OCI-LY3 (cell line): ENCODE data around the gene RSPO3.
A peak's percentile ranks its signal among the peaks of the same experiment; 100 is the strongest.

Experiments used
- H2AFZ ChIP-seq: fragments of 200-600, 300-600 bp; shearing (Covaris generic); 2 replicates; pipeline ENCODE4 v1.6.0; 2014; ENCODE audit warnings: antibody characterized with exemption, low read depth, low read length
- H3K27ac ChIP-seq: fragments of 200-600, 300-600 bp; sonication (generic); 2 replicates; pipeline ENCODE4 v1.5.1; 2014; ENCODE audit warnings: mild to moderate bottlenecking, low read length, moderate library complexity, mixed read lengths
- H3K27me3 ChIP-seq: fragments of 200-600, 300-600 bp; sonication (generic); 2 replicates; pipeline ENCODE4 v1.6.1; 2014; ENCODE audit warnings: low read depth, low read length, mixed read lengths
- H3K36me3 ChIP-seq: fragments of 200-600, 300-600 bp; sonication (generic); replicated peaks from 2 replicates; pipeline ENCODE3; 2014; ENCODE audit warnings: low read depth, low read length, mixed read lengths
- H3K4me1 ChIP-seq: fragments of 300-600, 200-600 bp; sonication (generic); 2 replicates; pipeline ENCODE4 v1.6.1; 2014; ENCODE audit warnings: low read length, mixed read lengths
- H3K4me2 ChIP-seq: fragments of 200-600, 300-600 bp; sonication (generic); 2 replicates; pipeline ENCODE4 v1.6.1; 2014; ENCODE audit warnings: low read length, mixed read lengths
- H3K4me3 ChIP-seq: fragments of 300-600, 200-600 bp; sonication (generic); 2 replicates; pipeline ENCODE4 v1.5.1; 2014; ENCODE audit warnings: antibody characterized with exemption, mild to moderate bottlenecking, low read length, moderate library complexity
- H3K79me2 ChIP-seq: fragments of 300-600, 200-600 bp; shearing (Covaris generic); 2 replicates; pipeline ENCODE4 v1.6.1; 2014; ENCODE audit warnings: mild to moderate bottlenecking, low read length, mixed read lengths
- H3K9ac ChIP-seq: fragments of 300-600, 200-600 bp; shearing (Covaris generic); 2 replicates; pipeline ENCODE4 v1.6.0; 2014; ENCODE audit warnings: mild to moderate bottlenecking, low read length, moderate library complexity
- H3K9me3 ChIP-seq: fragments of 200-600, 300-600 bp; shearing (Covaris generic); 2 replicates; pipeline ENCODE4 v1.6.1; 2014; ENCODE audit warnings: low read length, mixed read lengths; ENCODE audit not compliant: insufficient read depth
- H4K20me1 ChIP-seq: fragments of 200-600, 300-600 bp; sonication (generic); 2 replicates; pipeline ENCODE4 v1.6.1; 2016; ENCODE audit warnings: low read length, mixed read lengths; ENCODE audit not compliant: insufficient read depth
- EZH2phosphoT487 ChIP-seq: fragments of 200-600 bp; shearing (Covaris generic); IDR thresholded peaks from 2 replicates; pipeline ENCODE4 v1.6.1; 2018; ENCODE audit warnings: antibody characterized with exemption, mixed run types, low read depth
- TF ChIP-seq, protein P1 (sequence below): fragments of 200-600, 300-600 bp; sonication (generic); IDR thresholded peaks from 2 replicates; pipeline ENCODE4 v1.5.1; 2014; ENCODE audit warnings: antibody characterized with exemption, low read length, low read depth

Gene RSPO3

DNA sequence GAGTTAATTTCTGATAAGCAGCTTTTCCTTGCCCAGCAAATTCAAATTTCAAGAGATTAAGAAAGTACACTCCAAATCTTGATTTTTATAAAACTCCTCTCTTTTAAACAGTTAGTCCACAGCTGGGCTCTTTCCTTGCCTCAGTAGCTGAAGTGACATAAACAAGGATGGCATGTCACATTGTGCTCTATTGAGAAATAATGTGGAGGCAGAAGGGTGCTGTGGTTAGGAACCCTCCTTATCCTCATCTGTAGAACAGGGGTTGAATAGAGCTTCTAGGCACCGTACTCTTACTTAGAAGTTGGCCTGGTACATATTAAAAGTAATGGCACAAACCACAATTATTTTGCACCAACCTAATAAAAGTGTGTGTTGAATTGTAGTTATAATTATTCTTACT, 70.3 kb downstream of the RSPO3 start:
- Histone ChIP-seq H3K36me3 (no peaks in the 10 kb centered on the region), H3K4me1 (no peaks in the 10 kb centered on the region), H3K4me3 (no peak overlapping the region), H3K9me3 (no peaks in the 10 kb centered on the region), H3K27me3 (no peaks in the 10 kb centered on the region), H2AFZ (no peak overlapping the region), H3K9ac (no peak overlapping the region), H4K20me1 (no peaks in the 10 kb centered on the region), H3K79me2 (no peaks in the 10 kb centered on the region), H3K4me2 (no peak overlapping the region), H3K27ac (no peak overlapping the region)
- TF ChIP-seq EZH2phosphoT487: no peak
- TF ChIP-seq, protein P1, sequence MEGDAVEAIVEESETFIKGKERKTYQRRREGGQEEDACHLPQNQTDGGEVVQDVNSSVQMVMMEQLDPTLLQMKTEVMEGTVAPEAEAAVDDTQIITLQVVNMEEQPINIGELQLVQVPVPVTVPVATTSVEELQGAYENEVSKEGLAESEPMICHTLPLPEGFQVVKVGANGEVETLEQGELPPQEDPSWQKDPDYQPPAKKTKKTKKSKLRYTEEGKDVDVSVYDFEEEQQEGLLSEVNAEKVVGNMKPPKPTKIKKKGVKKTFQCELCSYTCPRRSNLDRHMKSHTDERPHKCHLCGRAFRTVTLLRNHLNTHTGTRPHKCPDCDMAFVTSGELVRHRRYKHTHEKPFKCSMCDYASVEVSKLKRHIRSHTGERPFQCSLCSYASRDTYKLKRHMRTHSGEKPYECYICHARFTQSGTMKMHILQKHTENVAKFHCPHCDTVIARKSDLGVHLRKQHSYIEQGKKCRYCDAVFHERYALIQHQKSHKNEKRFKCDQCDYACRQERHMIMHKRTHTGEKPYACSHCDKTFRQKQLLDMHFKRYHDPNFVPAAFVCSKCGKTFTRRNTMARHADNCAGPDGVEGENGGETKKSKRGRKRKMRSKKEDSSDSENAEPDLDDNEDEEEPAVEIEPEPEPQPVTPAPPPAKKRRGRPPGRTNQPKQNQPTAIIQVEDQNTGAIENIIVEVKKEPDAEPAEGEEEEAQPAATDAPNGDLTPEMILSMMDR: no peak

DNA sequence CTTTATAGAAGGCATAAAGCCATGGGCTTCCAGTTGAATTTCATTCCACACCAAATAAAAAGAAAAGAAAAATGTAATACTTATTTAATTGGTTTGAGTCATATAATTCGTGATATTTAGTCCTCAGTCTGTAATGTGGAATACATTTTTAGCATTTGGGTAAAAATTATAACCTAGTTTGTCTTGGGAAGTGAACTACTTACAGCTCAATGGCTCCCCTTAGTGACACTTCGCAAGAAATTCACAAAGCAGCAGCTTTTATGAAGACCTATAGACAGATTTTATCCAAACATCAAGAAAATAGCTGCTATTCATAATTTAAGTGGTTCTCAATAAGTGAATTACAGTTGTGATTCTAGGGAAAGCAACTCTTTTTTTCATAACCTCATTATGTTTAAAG, 72.1 kb downstream of the RSPO3 start:
- Histone ChIP-seq H3K4me2 (no peak overlapping the region), H3K36me3 (no peaks in the 10 kb centered on the region), H3K9ac (no peak overlapping the region), H2AFZ (no peak overlapping the region), H3K27me3 (no peaks in the 10 kb centered on the region), H3K9me3 (no peaks in the 10 kb centered on the region), H4K20me1 (no peaks in the 10 kb centered on the region), H3K4me3 (no peak overlapping the region), H3K79me2 (no peaks in the 10 kb centered on the region), H3K27ac (no peak overlapping the region), H3K4me1 (no peaks in the 10 kb centered on the region)
- TF ChIP-seq EZH2phosphoT487: no peak
- TF ChIP-seq, protein P1: peak; percentile 53

DNA sequence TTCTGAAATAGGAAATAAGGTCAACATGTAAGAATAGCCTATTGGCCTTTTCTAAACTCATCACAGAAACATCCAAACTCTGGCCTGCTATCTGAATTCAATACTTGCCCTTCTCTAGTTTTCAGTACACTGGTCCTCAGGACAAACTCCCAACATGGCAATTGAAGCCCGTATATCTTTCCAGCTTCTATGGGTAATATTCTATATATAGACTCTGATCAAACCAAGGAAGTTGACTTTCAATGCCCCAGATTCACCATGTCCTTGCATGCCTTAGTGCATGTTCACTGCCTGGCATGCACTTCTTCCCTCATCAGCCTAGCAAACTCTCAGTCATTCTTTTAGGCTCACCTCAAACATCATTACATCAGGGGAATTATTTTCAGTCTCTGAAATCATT, 73.2 kb downstream of the RSPO3 start:
- no peak overlapping the region for H3K4me3 ChIP-seq
- H3K4me1 ChIP-seq: no peaks in the 10 kb centered on the region
- H3K9me3 ChIP-seq: no peaks in the 10 kb centered on the region
- H3K4me2 ChIP-seq: no peak overlapping the region
- H2AFZ ChIP-seq: no peak overlapping the region
- H4K20me1 ChIP-seq: no peaks in the 10 kb centered on the region
- H3K9ac ChIP-seq: no peak overlapping the region
- H3K36me3 ChIP-seq: no peaks in the 10 kb centered on the region
- H3K27ac ChIP-seq: no peak overlapping the region
- H3K79me2 ChIP-seq: no peaks in the 10 kb centered on the region
- no peaks in the 10 kb centered on the region for H3K27me3 ChIP-seq
- no peak for TF ChIP-seq EZH2phosphoT487
- TF ChIP-seq, protein P1: no peak

DNA sequence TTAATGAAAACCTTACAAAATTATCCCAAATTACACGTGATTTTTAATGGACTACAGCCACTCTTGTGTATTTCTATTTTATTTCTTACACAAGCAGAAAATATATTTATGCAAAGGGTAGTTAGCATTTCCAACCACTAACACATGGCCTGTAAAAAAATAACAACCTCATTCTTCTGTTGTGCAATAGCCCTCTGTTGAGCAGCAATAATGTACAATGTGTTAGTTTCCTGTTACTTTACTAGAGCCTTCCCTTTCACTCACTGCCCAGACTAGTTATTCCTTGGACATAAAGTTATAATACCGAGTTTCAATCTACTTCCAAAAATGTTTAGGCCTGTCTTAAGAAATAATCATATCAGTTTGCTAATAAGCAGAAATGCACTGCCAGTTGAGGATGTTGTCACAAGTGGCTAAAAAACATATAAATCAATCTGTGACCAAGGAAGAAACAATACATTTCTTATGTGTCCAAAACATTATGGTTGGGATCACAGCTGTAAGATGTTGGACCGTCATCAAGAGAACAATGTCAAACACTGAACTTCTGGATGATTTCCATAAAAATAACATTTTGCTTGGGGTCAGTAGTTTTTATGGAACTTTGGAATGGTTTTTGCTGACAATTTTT, 74.6 kb downstream of the RSPO3 start:
- no peak overlapping the region for H3K4me3 ChIP-seq
- no peaks in the 10 kb centered on the region for H3K36me3 ChIP-seq
- no peaks in the 10 kb centered on the region for H4K20me1 ChIP-seq
- H3K27ac ChIP-seq: no peak overlapping the region
- no peaks in the 10 kb centered on the region for H3K4me1 ChIP-seq
- H3K9me3 ChIP-seq: no peaks in the 10 kb centered on the region
- H2AFZ ChIP-seq: no peak overlapping the region
- TF ChIP-seq EZH2phosphoT487: no peak
- TF ChIP-seq, protein P1: no peak
- H3K27me3 ChIP-seq: no peaks in the 10 kb centered on the region
- no peak overlapping the region for H3K4me2 ChIP-seq
- H3K79me2 ChIP-seq: no peaks in the 10 kb centered on the region
- no peak overlapping the region for H3K9ac ChIP-seq
